ENCODE measurements around the gene BLM. TPM values are rescaled to one million over a fixed set of nuclear protein-coding genes. Genes with fewer than 3 reads are reported as not detected.

BLM gene
- total and polyA plus RNA-seq, 2 of the 13 experiments (the other 11 are each of a cell fraction or from before 2014, with no cell fraction given), result 5.1 to 11.8 TPM

- peak; percentile 89 for TF ChIP-seq RERE (CRISPR knock-in tag; IDR thresholded peaks at IDR 0.05; ENCODE audit: low read depth)
- TF ChIP-seq HMGXB3 (CRISPR knock-in tag; IDR thresholded peaks at IDR 0.05; ENCODE audit: borderline replicate concordance), result peak; percentile 68; the same call in 1 of the 2 replicates
- TF ChIP-seq E2F5 (CRISPR knock-in tag; conservative IDR thresholded peaks at IDR 0.05), result no peak
- no peak for TF ChIP-seq WIZ (CRISPR knock-in tag; IDR thresholded peaks at IDR 0.05)
- peak; percentile 39 for TF ChIP-seq MED8 (CRISPR knock-in tag; IDR thresholded peaks at IDR 0.05; ENCODE audit: insufficient replicate concordance)
- TF ChIP-seq YEATS2 (CRISPR knock-in tag; IDR thresholded peaks at IDR 0.05; ENCODE audit: borderline replicate concordance), result peak; percentile 26; the same call in 1 of the 2 replicates
- no peak for TF ChIP-seq ZSCAN12 (CRISPR knock-in tag; IDR thresholded peaks at IDR 0.05)
- peak; percentile 97 for TF ChIP-seq BCL6 (CRISPR knock-in tag; IDR thresholded peaks at IDR 0.05)
- 0 out of 2 replicates have a peak, but pooled peaks have one; percentile 39 for TF ChIP-seq ZNF766 (CRISPR knock-in tag; IDR thresholded peaks at IDR 0.05; ENCODE audit: borderline replicate concordance)
- TF ChIP-seq THAP11 (CRISPR knock-in tag; IDR thresholded peaks at IDR 0.05), result peak; percentile 78
- no peak for TF ChIP-seq ZNF773 (CRISPR knock-in tag; IDR thresholded peaks at IDR 0.05; ENCODE audit: borderline replicate concordance)
- no peak for TF ChIP-seq ZNF709 (CRISPR knock-in tag; IDR thresholded peaks at IDR 0.05)
- peak; percentile 43; the same call in 1 of the 2 replicates for TF ChIP-seq GATAD1 (CRISPR knock-in tag; IDR thresholded peaks at IDR 0.05)
- peak; percentile 54; the same call in 1 of the 2 replicates for TF ChIP-seq NAIF1 (CRISPR knock-in tag; IDR thresholded peaks at IDR 0.05; ENCODE audit: borderline replicate concordance)
Observed at GRCh38 chr15:90860942-90861675, 144.0 kb downstream of the BLM start (continued).

All from HepG2 (cell line).